NT2/D1 (cell line): Measurements from ENCODE around the gene LIX1.

Experiments used
- DNase-seq: peaks from one replicate; pipeline ENCODE4 v3.0.0-alpha.2; 2011; ENCODE audit warnings: low read depth, low spot score
- H3K27me3 ChIP-seq: 2 replicates; pipeline ENCODE4 v1.6.0; 2011; ENCODE audit warnings: mild to moderate bottlenecking; ENCODE audit not compliant: insufficient read length, insufficient read depth
- H3K36me3 ChIP-seq: 2 replicates; pipeline ENCODE4 v1.6.1; 2011; ENCODE audit warnings: mild to moderate bottlenecking, low read length, mixed read lengths; ENCODE audit not compliant: insufficient read depth, insufficient read length
- H3K4me1 ChIP-seq: 2 replicates; pipeline ENCODE4 v1.5.1; 2011; ENCODE audit not compliant: insufficient read depth, insufficient read length
- H3K4me3 ChIP-seq: 2 replicates; pipeline ENCODE4 v1.5.1; 2011; ENCODE audit warnings: low read depth; ENCODE audit not compliant: insufficient read length
- H3K9ac ChIP-seq: 2 replicates; pipeline ENCODE4 v1.6.0; 2011; ENCODE audit warnings: low read depth; ENCODE audit not compliant: insufficient read length
- H3K9me3 ChIP-seq: 2 replicates; pipeline ENCODE4 v1.5.1; 2011; ENCODE audit warnings: mild to moderate bottlenecking, low read length; ENCODE audit not compliant: insufficient read depth
- SUZ12 ChIP-seq: IDR thresholded peaks from 2 replicates; pipeline ENCODE4 v1.6.1; 2011; ENCODE audit not compliant: insufficient read length, insufficient read depth; ENCODE audit errors: extremely low read depth
- YY1 ChIP-seq: IDR thresholded peaks from 2 replicates; pipeline ENCODE4 v1.6.1; 2011; ENCODE audit not compliant: insufficient read length, insufficient read depth
- ZNF274 ChIP-seq: IDR thresholded peaks from 2 replicates; pipeline ENCODE4 v1.6.1; 2011; ENCODE audit warnings: mild to moderate bottlenecking, low read depth, low read length

The LIX1 gene

GRCh38 chr5:97172227-97172626 is 29.8 kb upstream of the LIX1 start:
- TF ChIP-seq ZNF274: no peak
- no peak for TF ChIP-seq SUZ12
- no peak for TF ChIP-seq YY1
- Histone ChIP-seq H3K4me3 (no peak overlapping the region), H3K27me3 (no peaks in the 10 kb centered on the region), H3K9ac (no peak overlapping the region), H3K36me3 (peaks cover 80% of the 10 kb centered on the region), H3K4me1 (no peaks in the 10 kb centered on the region), H3K9me3 (no peaks in the 10 kb centered on the region)
- no peak for DNase-seq

GRCh38 chr5:97171703-97172102 is 29.3 kb upstream of the LIX1 start:
- no peak overlapping the region for H3K9ac ChIP-seq
- DNase-seq: no peak
- no peaks in the 10 kb centered on the region for H3K9me3 ChIP-seq
- H3K4me1 ChIP-seq: no peaks in the 10 kb centered on the region
- H3K36me3 ChIP-seq: peaks cover 80% of the 10 kb centered on the region
- TF ChIP-seq ZNF274 (no peak), SUZ12 (no peak), YY1 (no peak)
- H3K4me3 ChIP-seq: no peak overlapping the region
- no peaks in the 10 kb centered on the region for H3K27me3 ChIP-seq

GRCh38 chr5:97167435-97167834 is 25.0 kb upstream of the LIX1 start:
- peaks cover 68% of the 10 kb centered on the region for H3K36me3 ChIP-seq
- no peaks in the 10 kb centered on the region for H3K4me1 ChIP-seq
- H3K27me3 ChIP-seq: no peaks in the 10 kb centered on the region
- H3K9me3 ChIP-seq: no peaks in the 10 kb centered on the region
- TF ChIP-seq SUZ12 (no peak), YY1 (no peak), ZNF274 (no peak)
- no peak for DNase-seq
- no peak overlapping the region for H3K9ac ChIP-seq
- H3K4me3 ChIP-seq: no peak overlapping the region

- peaks cover 60% of the 10 kb centered on the region for H3K36me3 ChIP-seq
- DNase-seq: no peak
- no peaks in the 10 kb centered on the region for H3K27me3 ChIP-seq
- H3K9ac ChIP-seq: no peak overlapping the region
- TF ChIP-seq ZNF274 (no peak), SUZ12 (no peak), YY1 (no peak)
- no peak overlapping the region for H3K4me3 ChIP-seq
- H3K4me1 ChIP-seq: no peaks in the 10 kb centered on the region
- H3K9me3 ChIP-seq: no peaks in the 10 kb centered on the region
Observed at GRCh38 chr5:97165726-97166125, 23.3 kb upstream of the LIX1 start.

- DNase-seq: no peak
- no peak overlapping the region for H3K4me3 ChIP-seq
- no peaks in the 10 kb centered on the region for H3K27me3 ChIP-seq
- no peak overlapping the region for H3K9ac ChIP-seq
- TF ChIP-seq SUZ12 (no peak), ZNF274 (no peak), YY1 (no peak)
- H3K36me3 ChIP-seq: peaks cover 63% of the 10 kb centered on the region
- no peaks in the 10 kb centered on the region for H3K4me1 ChIP-seq
- no peaks in the 10 kb centered on the region for H3K9me3 ChIP-seq
Observed at GRCh38 chr5:97164846-97165245, 22.4 kb upstream of the LIX1 start.

GRCh38 chr5:97163790-97164285 is 21.4 kb upstream of the LIX1 start:
- no peak overlapping the region for H3K9ac ChIP-seq
- DNase-seq: no peak
- TF ChIP-seq SUZ12 (no peak), YY1 (no peak), ZNF274 (no peak)
- no peaks in the 10 kb centered on the region for H3K4me1 ChIP-seq
- no peaks in the 10 kb centered on the region for H3K27me3 ChIP-seq
- H3K36me3 ChIP-seq: peaks cover 59% of the 10 kb centered on the region
- no peak overlapping the region for H3K4me3 ChIP-seq
- no peaks in the 10 kb centered on the region; the same call in 1 of the 2 replicates for H3K9me3 ChIP-seq

GRCh38 chr5:97163360-97163764 is 21.0 kb upstream of the LIX1 start:
- Histone ChIP-seq H3K4me1 (no peaks in the 10 kb centered on the region), H3K9me3 (no peaks in the 10 kb centered on the region; the same call in 1 of the 2 replicates), H3K4me3 (no peak overlapping the region), H3K27me3 (no peaks in the 10 kb centered on the region), H3K36me3 (peaks cover 58% of the 10 kb centered on the region), H3K9ac (no peak overlapping the region)
- TF ChIP-seq ZNF274 (no peak), YY1 (no peak), SUZ12 (no peak)
- DNase-seq: no peak

- Histone ChIP-seq H3K9ac (no peak overlapping the region), H3K36me3 (peaks cover 45% of the 10 kb centered on the region), H3K4me1 (no peaks in the 10 kb centered on the region), H3K9me3 (peaks cover 10% of the 10 kb centered on the region; the same call in 1 of the 2 replicates), H3K27me3 (no peaks in the 10 kb centered on the region), H3K4me3 (no peak overlapping the region)
- no peak for TF ChIP-seq ZNF274
- TF ChIP-seq YY1: no peak
- no peak for TF ChIP-seq SUZ12
- peak; percentile 63 for DNase-seq
Observed at GRCh38 chr5:97162045-97162444, 19.6 kb upstream of the LIX1 start.
